Measurements from ENCODE around the gene ZNF48.

ZNF48 gene

DNA sequence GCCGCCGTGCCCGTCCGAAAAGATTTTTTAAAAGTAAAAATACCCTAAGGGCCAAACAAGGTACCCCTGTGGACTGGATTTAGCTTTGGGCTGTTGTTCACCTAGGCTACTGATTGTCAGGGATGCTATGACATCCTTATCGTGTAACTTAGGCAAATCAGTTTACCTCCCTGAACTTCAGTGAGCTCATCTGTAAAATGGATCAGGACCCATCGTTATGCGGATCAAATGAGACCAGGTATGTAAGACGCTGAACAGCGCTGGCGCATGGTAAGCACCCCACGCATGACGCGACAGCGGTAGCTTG is 11.5 kb downstream of the ZNF48 start:
- H3K27ac ChIP-seq, result no peak overlapping the region
- in situ Hi-C loops (cut with HindIII; ENCODE audit: low pct_ligation_motif_present, low sequenced_read_pairs), result no loop called here

DNA sequence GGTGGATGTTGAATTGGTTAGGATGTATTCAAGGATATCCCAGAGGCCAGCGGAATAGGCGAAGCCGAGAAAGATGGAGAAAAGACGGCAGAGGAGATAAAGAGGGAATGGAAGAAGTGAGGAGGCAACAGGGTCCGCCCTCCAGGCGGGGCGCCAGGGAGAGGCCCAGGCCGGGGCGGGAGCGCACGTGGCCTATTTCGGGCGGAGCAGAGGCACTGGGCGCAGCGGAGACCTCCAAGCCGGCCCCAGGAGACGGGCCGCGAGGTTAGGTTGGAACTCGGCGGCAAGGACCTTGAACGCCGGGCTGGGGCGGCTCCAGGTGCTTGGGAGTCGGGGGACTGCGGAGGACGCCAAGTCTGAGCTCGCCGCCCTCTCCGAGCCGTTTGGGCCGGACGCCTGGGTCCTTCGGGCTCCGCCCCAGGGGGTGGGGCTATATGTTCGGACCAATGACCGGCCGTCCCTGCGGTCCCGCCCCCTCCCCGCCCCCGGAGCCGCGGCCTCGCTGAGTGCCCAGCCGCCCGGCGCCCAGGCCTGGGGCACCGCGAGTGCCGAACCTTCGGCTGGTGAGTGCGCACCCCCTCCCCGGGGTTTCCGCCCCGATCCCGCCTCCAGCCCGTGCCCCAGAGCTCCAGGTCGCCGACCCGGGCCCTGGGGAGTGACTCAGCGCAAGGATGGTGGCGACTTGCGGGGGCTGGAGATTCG is 12.0 kb downstream of the ZNF48 start, which contains the start of gene ZNF771:
TSS of gene ZNF771 (plus strand) at position 505 of the 702 bp plus-strand sequence. CDS start 448 bp downstream, outside the sequence.
- in situ Hi-C loops (cut with HindIII; ENCODE audit: low pct_ligation_motif_present, low sequenced_read_pairs), result no loop called here
- no peaks in the 10 kb centered on the region for H3K27me3 ChIP-seq (replicated peaks)
- TF ChIP-seq, protein P1, sequence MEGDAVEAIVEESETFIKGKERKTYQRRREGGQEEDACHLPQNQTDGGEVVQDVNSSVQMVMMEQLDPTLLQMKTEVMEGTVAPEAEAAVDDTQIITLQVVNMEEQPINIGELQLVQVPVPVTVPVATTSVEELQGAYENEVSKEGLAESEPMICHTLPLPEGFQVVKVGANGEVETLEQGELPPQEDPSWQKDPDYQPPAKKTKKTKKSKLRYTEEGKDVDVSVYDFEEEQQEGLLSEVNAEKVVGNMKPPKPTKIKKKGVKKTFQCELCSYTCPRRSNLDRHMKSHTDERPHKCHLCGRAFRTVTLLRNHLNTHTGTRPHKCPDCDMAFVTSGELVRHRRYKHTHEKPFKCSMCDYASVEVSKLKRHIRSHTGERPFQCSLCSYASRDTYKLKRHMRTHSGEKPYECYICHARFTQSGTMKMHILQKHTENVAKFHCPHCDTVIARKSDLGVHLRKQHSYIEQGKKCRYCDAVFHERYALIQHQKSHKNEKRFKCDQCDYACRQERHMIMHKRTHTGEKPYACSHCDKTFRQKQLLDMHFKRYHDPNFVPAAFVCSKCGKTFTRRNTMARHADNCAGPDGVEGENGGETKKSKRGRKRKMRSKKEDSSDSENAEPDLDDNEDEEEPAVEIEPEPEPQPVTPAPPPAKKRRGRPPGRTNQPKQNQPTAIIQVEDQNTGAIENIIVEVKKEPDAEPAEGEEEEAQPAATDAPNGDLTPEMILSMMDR (IDR thresholded peaks at IDR 0.05; ENCODE audit: low read depth, low read length, missing control alignments), result no peak
- H3K36me3 ChIP-seq (replicated peaks), result peaks cover 5% of the 10 kb centered on the region
- DNase-seq, result peak; percentile 74
- peak within 1 kb of the TSS; percentile 57 for H3K27ac ChIP-seq
- peak within 1 kb of the TSS; percentile 71 for H3K4me3 ChIP-seq (ENCODE audit: low read depth, low read length)

More for the DNA sequence above, 11.5 kb downstream of the ZNF48 start:
- no peak for DNase-seq
- Histone ChIP-seq H3K4me3 (ENCODE audit: low read depth, low read length) (peak overlapping the region; percentile 71), H3K36me3 (replicated peaks) (peaks cover 4% of the 10 kb centered on the region), H3K27me3 (replicated peaks) (no peaks in the 10 kb centered on the region)
- TF ChIP-seq, protein P1 (IDR thresholded peaks at IDR 0.05; ENCODE audit: low read depth, low read length, missing control alignments), result no peak

DNA sequence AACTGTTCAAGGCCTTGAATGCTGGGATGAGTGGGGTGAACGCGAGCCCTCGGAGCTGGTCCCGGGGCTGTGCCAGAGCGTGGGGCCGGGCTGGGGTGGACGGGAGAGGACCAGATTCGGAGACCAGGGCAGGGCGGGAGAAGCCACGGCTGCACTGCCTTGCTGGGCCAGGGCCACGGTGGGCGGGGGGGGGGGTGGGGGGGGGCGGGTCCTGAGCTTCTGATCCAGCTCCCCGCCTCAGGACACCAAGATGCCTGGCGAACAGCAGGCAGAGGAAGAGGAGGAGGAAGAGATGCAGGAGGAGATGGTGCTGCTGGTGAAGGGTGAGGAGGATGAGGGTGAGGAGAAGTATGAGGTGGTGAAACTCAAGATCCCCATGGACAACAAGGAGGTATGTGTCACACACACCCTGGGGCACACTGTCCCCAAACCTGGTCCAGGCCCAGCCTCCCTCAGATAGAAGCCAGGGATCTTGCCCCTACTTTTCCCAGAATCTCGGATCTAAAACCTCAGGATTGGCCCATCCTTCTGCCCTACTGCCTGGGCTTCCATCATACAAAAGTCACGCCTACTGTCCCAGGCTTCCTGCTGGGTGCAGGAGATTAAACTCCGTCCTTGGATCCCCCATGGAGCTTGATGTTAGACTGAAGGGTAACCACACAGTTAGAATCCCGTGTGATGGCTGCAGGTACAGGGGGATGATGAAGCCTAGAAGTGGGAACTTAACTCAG is 12.7 kb downstream of the ZNF48 start:
- Histone ChIP-seq H3K27me3 (replicated peaks) (no peaks in the 10 kb centered on the region), H3K4me3 (ENCODE audit: low read depth, low read length) (peak overlapping the region; percentile 71), H3K36me3 (replicated peaks) (peaks cover 6% of the 10 kb centered on the region), H3K27ac (peak overlapping the region; percentile 57)
- TF ChIP-seq, protein P1 (IDR thresholded peaks at IDR 0.05; ENCODE audit: low read depth, low read length, missing control alignments), result no peak
- no peak for DNase-seq
- in situ Hi-C loops (cut with HindIII; ENCODE audit: low pct_ligation_motif_present, low sequenced_read_pairs), result no loop called here

DNA sequence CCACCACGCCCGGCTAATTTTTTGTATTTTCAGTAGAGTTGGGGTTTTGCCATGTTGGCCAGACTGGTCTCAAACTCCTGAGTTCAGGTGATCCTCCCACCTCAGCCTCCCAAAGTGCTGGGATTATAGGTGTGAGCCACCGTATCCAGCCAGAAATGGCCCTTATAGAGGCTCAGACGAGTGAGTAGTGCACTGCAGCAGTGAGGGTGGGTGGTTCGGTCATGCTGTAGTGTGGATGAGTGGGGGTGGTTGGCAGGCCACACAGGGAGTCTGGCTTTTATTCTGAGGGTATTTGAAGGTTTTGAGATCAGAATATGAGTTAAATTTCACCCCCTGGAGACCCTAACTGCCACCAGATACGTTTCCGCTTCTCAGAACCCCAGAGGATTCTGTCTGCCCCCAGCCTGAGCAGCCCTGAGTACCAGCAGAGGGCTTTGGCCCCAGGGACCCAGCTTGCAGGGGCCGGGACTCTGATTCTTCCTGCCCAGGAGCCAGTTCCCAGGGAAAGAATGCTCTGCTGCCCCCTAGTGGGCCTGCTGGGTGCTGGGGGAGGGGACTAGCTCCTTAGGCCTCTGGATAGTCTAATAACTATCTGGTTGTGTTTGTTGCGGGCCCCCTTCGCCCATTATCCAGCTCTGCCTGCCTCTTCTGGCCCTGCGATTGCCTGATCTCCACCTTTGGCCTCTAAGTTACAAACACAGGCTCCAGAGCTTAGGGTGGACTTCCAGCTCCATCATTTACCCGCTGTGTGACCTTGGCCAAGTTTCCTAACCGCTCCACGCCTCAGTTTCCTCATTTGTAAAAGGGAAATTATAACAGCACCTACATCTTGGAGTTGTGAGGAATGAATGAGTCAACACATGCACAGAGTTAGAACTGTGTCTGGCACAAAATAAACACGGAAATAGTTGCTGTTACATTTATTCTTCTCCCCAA is 14.2 kb downstream of the ZNF48 start:
- Histone ChIP-seq H3K27me3 (replicated peaks) (no peaks in the 10 kb centered on the region), H3K36me3 (replicated peaks) (peaks cover 9% of the 10 kb centered on the region), H3K4me3 (ENCODE audit: low read depth, low read length) (peak overlapping the region; percentile 15), H3K27ac (no peak overlapping the region)
- TF ChIP-seq, protein P1 (IDR thresholded peaks at IDR 0.05; ENCODE audit: low read depth, low read length, missing control alignments), result peak; percentile 99
- DNase-seq, result peak; percentile 86
- in situ Hi-C loops (cut with HindIII; ENCODE audit: low pct_ligation_motif_present, low sequenced_read_pairs), result no loop called here

DNA sequence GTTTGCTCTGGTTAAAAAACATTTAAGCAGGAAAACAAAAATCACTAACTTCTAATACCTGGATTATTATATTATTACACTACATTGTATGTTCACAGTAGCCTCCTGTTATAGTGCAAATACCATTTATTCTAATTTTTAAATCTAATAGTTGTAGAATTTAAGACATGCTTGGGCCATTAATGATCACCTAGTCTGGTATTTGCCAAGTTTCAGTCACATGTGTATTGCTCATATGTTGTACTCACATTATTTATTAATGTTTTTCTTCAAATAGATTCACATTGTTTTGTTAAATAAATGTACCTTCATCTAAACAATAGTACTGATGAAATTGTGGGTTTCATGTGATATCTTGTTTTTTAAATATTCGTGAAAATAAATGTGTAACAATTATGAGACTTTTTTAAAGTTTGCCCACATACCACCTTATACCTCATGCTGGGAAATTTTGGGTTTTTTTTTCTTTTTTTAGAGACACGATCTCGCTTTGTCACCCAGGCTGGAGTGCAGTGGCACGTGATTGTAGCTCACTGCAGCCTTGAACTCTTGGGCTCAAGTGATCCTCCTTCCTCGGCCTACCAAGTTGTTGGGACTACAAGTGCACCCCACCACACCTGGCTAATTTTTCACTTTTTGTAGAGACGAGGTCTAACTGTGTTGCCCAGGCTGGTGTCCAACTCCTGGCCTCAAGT is 18.0 kb downstream of the ZNF48 start:
- no peak for DNase-seq

More for the DNA sequence above, 18.0 kb downstream of the ZNF48 start:
- Histone ChIP-seq H3K36me3 (replicated peaks) (peaks cover 9% of the 10 kb centered on the region), H3K4me3 (ENCODE audit: low read depth, low read length) (no peak overlapping the region), H3K27ac (no peak overlapping the region), H3K27me3 (replicated peaks) (no peaks in the 10 kb centered on the region)
- TF ChIP-seq, protein P1 (IDR thresholded peaks at IDR 0.05; ENCODE audit: low read depth, low read length, missing control alignments), result no peak
- in situ Hi-C loops (cut with HindIII; ENCODE audit: low pct_ligation_motif_present, low sequenced_read_pairs), result no loop called here
